Caco-2 (cell line): Measurements from ENCODE around the gene SLC1A3. TPM values are rescaled to one million over a fixed set of nuclear protein-coding genes. Genes with fewer than 3 reads are reported as not detected.
A peak's percentile ranks its signal among the peaks of the same experiment; 100 is the strongest.

Experiments
- BruUV-seq: library from RNA; stranded (reverse); fragments of 400-500 nt; replicated peaks from 2 replicates; lab custom pipeline; 2021; lab: Mats Ljungman, UMichigan
- CTCF ChIA-PET: fragments of 300-600 bp; sonication (Branson Sonifier 250); formaldehyde crosslinking; loops from one replicate; lab custom pipeline; 2022; ENCODE audit warnings: antibody characterized with exemption; lab: Charles Lee
- POLR2A ChIA-PET: fragments of 300-600 bp; sonication (Branson Sonifier 250); formaldehyde crosslinking; loops from one replicate; lab custom pipeline; 2022; ENCODE audit warnings: antibody characterized with exemption; lab: Charles Lee
- DNase-seq, 2 experiments: peaks; one replicate each; pipeline versions ENCODE4 v3.0.0 to v3.0.0-alpha.2; 2020 to 2022
- H3K27me3 ChIP-seq: replicated peaks from 2 replicates; pipeline ENCODE4 v1.6.0; 2011; ENCODE audit warnings: low read length; ENCODE audit not compliant: control insufficient read depth, insufficient read depth
- H3K36me3 ChIP-seq: 2 replicates; pipeline ENCODE4 v1.5.1; 2011; ENCODE audit warnings: low read length; ENCODE audit not compliant: control insufficient read depth, insufficient read depth
- H3K4me1 ChIP-seq: fragments of 250-450 bp; sonication (Bioruptor Pico); 2 replicates; pipeline ENCODE4 v1.5.1; 2020; ENCODE audit warnings: mild to moderate bottlenecking
- H3K4me3 ChIP-seq: 2 replicates; pipeline ENCODE4 v1.5.1; 2011; ENCODE audit warnings: low read depth, mild to moderate bottlenecking, control low read depth, low read length
- H3K9me3 ChIP-seq: fragments of 250-450 bp; sonication (Bioruptor Pico); 2 replicates; pipeline ENCODE4 v1.5.1; 2020; ENCODE audit warnings: mild to moderate bottlenecking, moderate library complexity
- H3K27ac Mint-ChIP-seq: one replicate; pipeline ENCODE4 v1.8.0; 2022; ENCODE audit warnings: mixed read lengths; ENCODE audit not compliant: unreplicated experiment
- H3K27me3 Mint-ChIP-seq: one replicate; pipeline ENCODE4 v1.8.0; 2022; ENCODE audit warnings: mixed read lengths; ENCODE audit not compliant: insufficient read depth, unreplicated experiment
- H3K36me3 Mint-ChIP-seq: one replicate; pipeline ENCODE4 v1.8.0; 2022; ENCODE audit warnings: mild to moderate bottlenecking, mixed read lengths; ENCODE audit not compliant: insufficient read depth, unreplicated experiment
- H3K4me1 Mint-ChIP-seq: one replicate; pipeline ENCODE4 v1.8.0; 2022; ENCODE audit warnings: low read depth, mixed read lengths; ENCODE audit not compliant: unreplicated experiment
- H3K4me3 Mint-ChIP-seq: one replicate; pipeline ENCODE4 v1.8.0; 2022; ENCODE audit warnings: mild to moderate bottlenecking, moderate library complexity, mixed read lengths; ENCODE audit not compliant: unreplicated experiment
- H3K9me3 Mint-ChIP-seq: one replicate; pipeline ENCODE4 v1.8.0; 2022; ENCODE audit warnings: mixed read lengths; ENCODE audit not compliant: unreplicated experiment
- intact Hi-C: fragments of 100-400 bp; cut with micrococcal nuclease; formaldehyde crosslinking; loops from one replicate; pipeline ENCODE4 v1.10.0; 2022; ENCODE audit not compliant: unreplicated experiment
- total RNA-seq: library from RNA; stranded (reverse); gene quantifications from 2 replicates; pipeline ENCODE4 v1.2.3, GENCODE V29; 2022
- TF ChIP-seq, protein P1 (sequence below), 2 experiments: fragments of 200-600 bp in 1 of 2; IDR thresholded peaks; 1 replicate in 1 of 2; 2 replicates in 1 of 2; pipeline versions ENCODE4 v1.5.1 to v1.8.0; 2011 to 2022; ENCODE audit warnings: antibody characterized with exemption in 1 of 2, control low read depth in 1 of 2, inconsistent platforms in 1 of 2, low read depth in 1 of 2, low read length in 1 of 2, mild to moderate bottlenecking in 1 of 2, moderate library complexity in 1 of 2; ENCODE audit not compliant: insufficient read depth in 1 of 2, severe bottlenecking in 1 of 2, unreplicated experiment in 1 of 2

Gene SLC1A3
- total RNA-seq, 1 experiment from 2014 or later: 178 TPM

DNA sequence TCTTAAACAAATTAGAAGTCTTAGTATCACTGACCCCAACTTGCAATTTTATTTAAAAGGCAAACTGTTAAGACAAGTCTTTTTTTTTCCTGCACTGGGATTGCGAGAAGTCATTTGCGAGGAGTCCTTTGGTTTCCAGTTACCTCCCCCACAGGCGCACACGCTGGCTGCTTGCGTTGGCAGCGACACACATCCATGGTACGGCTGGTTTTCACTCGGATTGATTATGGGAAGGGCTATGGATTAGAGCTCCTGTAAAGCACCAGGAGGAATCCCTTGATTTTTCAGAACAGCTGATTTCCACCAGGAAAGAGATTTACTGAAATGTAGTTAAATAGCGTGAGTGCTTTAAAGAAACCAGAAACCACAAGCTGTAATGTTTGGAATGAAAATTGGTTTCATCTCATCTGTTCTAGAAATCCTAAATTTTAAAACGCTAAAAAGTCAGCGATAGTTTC, 737 bp downstream of the SLC1A3 start:
- H3K27me3 ChIP-seq: no peaks in the 10 kb centered on the region
- no peaks in the 10 kb centered on the region; the same call in 1 of the 2 replicates for H3K36me3 ChIP-seq
- no TSS peak for BruUV-seq
- Mint-ChIP-seq H3K27me3 (no peaks in the 10 kb centered on the region), H3K4me3 (peak overlapping the region; percentile 98), H3K27ac (peak overlapping the region; percentile 91), H3K4me1 (peaks cover 33% of the 10 kb centered on the region), H3K36me3 (peaks cover 61% of the 10 kb centered on the region), H3K9me3 (no peaks in the 10 kb centered on the region)
- no peaks in the 10 kb centered on the region for H3K9me3 ChIP-seq
- intact Hi-C loops: loop anchor here (2.0 to 10.0 kb wide), 2 partner anchors 190 to 268 kb away; partner anchors contain the start of gene NIPBL
- POLR2A ChIA-PET: interaction anchor here (1.6 kb wide), 1 partner anchor 38 kb away, joined by 3 read pairs; no protein-coding TSS in a partner anchor
- H3K4me3 ChIP-seq: peak overlapping the region; percentile 40
- H3K4me1 ChIP-seq: peaks cover 59% of the 10 kb centered on the region
- CTCF ChIA-PET: interaction anchor here (1.4 to 2.2 kb wide), 2 partner anchors 83 to 342 kb away, joined by 3 to 14 read pairs; no protein-coding TSS in a partner anchor
- TF ChIP-seq, protein P1, sequence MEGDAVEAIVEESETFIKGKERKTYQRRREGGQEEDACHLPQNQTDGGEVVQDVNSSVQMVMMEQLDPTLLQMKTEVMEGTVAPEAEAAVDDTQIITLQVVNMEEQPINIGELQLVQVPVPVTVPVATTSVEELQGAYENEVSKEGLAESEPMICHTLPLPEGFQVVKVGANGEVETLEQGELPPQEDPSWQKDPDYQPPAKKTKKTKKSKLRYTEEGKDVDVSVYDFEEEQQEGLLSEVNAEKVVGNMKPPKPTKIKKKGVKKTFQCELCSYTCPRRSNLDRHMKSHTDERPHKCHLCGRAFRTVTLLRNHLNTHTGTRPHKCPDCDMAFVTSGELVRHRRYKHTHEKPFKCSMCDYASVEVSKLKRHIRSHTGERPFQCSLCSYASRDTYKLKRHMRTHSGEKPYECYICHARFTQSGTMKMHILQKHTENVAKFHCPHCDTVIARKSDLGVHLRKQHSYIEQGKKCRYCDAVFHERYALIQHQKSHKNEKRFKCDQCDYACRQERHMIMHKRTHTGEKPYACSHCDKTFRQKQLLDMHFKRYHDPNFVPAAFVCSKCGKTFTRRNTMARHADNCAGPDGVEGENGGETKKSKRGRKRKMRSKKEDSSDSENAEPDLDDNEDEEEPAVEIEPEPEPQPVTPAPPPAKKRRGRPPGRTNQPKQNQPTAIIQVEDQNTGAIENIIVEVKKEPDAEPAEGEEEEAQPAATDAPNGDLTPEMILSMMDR (IDR thresholded peaks at IDR 0.05; ENCODE audit: insufficient read depth in 1 of 2, low read depth in 1 of 2, low read length in 1 of 2, severe bottlenecking in 1 of 2, unreplicated experiment in 1 of 2): no peak
- DNase-seq: peak; percentile 42 to 55

DNA sequence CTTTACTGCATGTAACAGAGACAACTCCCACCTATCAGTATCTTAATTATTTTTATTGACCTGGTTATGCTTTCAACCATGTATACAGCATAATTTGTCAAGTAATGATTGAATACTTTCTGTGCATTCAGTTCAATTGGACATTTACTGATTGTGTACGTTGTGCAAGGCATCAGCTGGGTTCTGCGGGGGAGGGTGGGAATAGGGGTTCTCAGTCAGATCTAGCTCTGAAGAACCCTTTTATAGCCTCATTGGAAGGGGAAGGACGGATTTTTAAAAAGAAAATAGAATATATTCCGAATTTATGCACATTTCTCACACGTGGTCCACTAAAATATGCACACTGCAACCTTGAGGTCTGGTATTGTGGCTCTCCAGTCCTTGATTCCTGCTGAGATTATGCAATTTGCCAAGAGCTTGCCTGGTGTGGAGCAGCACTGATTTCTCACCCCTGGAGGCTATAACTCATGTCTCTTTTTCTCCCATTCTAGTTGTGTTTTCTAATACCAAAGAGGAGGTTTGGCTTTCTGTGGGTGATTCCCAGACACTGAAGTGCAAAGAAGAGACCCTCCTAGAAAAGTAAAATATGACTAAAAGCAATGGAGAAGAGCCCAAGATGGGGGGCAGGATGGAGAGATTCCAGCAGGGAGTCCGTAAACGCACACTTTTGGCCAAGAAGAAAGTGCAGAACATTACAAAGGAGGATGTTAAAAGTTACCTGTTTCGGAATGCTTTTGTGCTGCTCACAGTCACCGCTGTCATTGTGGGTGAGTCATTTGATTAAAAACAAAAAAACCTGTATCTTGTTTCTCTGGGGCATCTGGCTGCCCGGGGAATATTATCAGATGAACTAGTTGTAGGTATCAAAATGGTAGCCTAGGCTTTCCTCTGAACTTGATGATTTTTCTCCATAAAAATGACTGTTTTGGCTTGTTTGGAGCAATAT, 1.7 kb downstream of the SLC1A3 start:
- POLR2A ChIA-PET: interaction anchor here (0.7 to 1.6 kb wide), 2 partner anchors 37 to 82 kb away, joined by 3 read pairs; no protein-coding TSS in a partner anchor
- peaks cover 41% of the 10 kb centered on the region for H3K4me1 Mint-ChIP-seq
- Histone ChIP-seq H3K4me3 (peak overlapping the region; percentile 40), H3K27me3 (no peaks in the 10 kb centered on the region), H3K36me3 (no peaks in the 10 kb centered on the region; the same call in 1 of the 2 replicates), H3K4me1 (peaks cover 63% of the 10 kb centered on the region), H3K9me3 (no peaks in the 10 kb centered on the region)
- no peaks in the 10 kb centered on the region for H3K9me3 Mint-ChIP-seq
- peak overlapping the region; percentile 98 for H3K4me3 Mint-ChIP-seq
- no peak overlapping the region for H3K27ac Mint-ChIP-seq
- intact Hi-C loops: loop anchor here (2.0 to 10.0 kb wide), 2 partner anchors 191 to 267 kb away; partner anchors contain the start of gene NIPBL
- BruUV-seq: no TSS peak
- TF ChIP-seq, protein P1 (IDR thresholded peaks at IDR 0.05; ENCODE audit: insufficient read depth in 1 of 2, low read depth in 1 of 2, low read length in 1 of 2, severe bottlenecking in 1 of 2, unreplicated experiment in 1 of 2): no peak
- no peak for DNase-seq
- CTCF ChIA-PET: interaction anchor here (1.4 to 2.2 kb wide), 2 partner anchors 82 to 343 kb away, joined by 3 to 14 read pairs; no protein-coding TSS in a partner anchor
- no peaks in the 10 kb centered on the region for H3K27me3 Mint-ChIP-seq
- peaks cover 71% of the 10 kb centered on the region for H3K36me3 Mint-ChIP-seq

DNA sequence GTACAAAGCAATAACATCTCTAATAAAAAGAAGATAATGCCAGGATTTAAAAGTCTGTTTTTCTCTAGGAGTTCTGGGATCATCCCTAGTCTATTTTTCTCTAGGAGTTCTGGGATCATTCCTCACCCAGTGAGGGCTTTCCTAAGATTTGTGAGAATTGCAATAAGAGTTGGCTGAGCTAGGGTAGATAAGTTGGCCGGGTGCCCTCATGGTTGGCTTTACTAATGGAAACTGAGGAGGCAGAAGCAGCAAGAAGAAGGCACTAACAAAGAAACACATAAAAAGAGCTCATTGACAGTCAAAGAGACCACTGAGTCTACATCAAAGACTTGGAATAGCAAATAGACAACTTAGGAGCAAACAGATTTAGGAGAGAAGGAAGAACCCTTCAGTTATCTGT, 4.2 kb downstream of the SLC1A3 start:
- no peak overlapping the region for H3K27ac Mint-ChIP-seq
- ChIA-PET CTCF (no interaction called here), POLR2A (no interaction called here)
- peaks cover 96% of the 10 kb centered on the region for H3K36me3 Mint-ChIP-seq
- H3K4me3 Mint-ChIP-seq: peak overlapping the region; percentile 98
- Histone ChIP-seq H3K27me3 (no peaks in the 10 kb centered on the region), H3K4me3 (no peak overlapping the region), H3K4me1 (peaks cover 60% of the 10 kb centered on the region), H3K36me3 (no peaks in the 10 kb centered on the region; the same call in 1 of the 2 replicates), H3K9me3 (no peaks in the 10 kb centered on the region)
- intact Hi-C loops: no loop called here
- H3K4me1 Mint-ChIP-seq: peaks cover 51% of the 10 kb centered on the region
- DNase-seq: no peak
- no TSS peak for BruUV-seq
- TF ChIP-seq, protein P1 (IDR thresholded peaks at IDR 0.05; ENCODE audit: insufficient read depth in 1 of 2, low read depth in 1 of 2, low read length in 1 of 2, severe bottlenecking in 1 of 2, unreplicated experiment in 1 of 2): no peak
- no peaks in the 10 kb centered on the region for H3K27me3 Mint-ChIP-seq
- no peaks in the 10 kb centered on the region for H3K9me3 Mint-ChIP-seq
